ENCODE data around the gene YEATS2. TPM values are rescaled to one million over a fixed set of nuclear protein-coding genes. Genes with fewer than 3 reads are reported as not detected.

Gene YEATS2
- total and polyA plus RNA-seq, 2 donors from 2014 or later, result 4.7 to 20.5 TPM

GRCh38 chr3:183692436-183692835, 5.2 kb upstream of the YEATS2 start:
- DNase-seq (peak in 2 of 5 donors; percentile 22 to 32), FAIRE-seq (no peak)
- no peak overlapping the region for H3K27ac ChIP-seq (ENCODE audit: low read depth in 2 of 2, low read length in 2 of 2)
- no peaks in the 10 kb centered on the region for H3K9me3 ChIP-seq (ENCODE audit: control insufficient read depth in 2 of 3, insufficient read depth in 1 of 3, low read length in 3 of 3)
- TF ChIP-seq CTCF (IDR thresholded peaks at IDR 0.05; ENCODE audit: borderline replicate concordance, extremely low read depth, insufficient read depth), result no peak
- H3K9ac ChIP-seq (ENCODE audit: low read length in 3 of 3), result no peak overlapping the region
- no peak overlapping the region for H3K4me3 ChIP-seq (ENCODE audit: low read length in 3 of 3)
- no peaks in the 10 kb centered on the region for H3K27me3 ChIP-seq (ENCODE audit: control insufficient read depth, insufficient read depth, low read length)
- intact Hi-C loops (cut with DNase I), result no loop called here
- H3K4me1 ChIP-seq (ENCODE audit: control insufficient read depth in 2 of 3, insufficient read depth in 2 of 3, low read depth in 1 of 3, low read length in 3 of 3), result peaks cover 0 to 3% (median 0%) of the 10 kb centered on the region in 3 donors
- H3K36me3 ChIP-seq (ENCODE audit: control insufficient read depth in 2 of 3, insufficient read depth in 3 of 3, low read length in 3 of 3), result no peaks in the 10 kb centered on the region

GRCh38 chr3:183695569-183696364, 1.8 kb upstream of the YEATS2 start:
- intact Hi-C loops (cut with DNase I), result no loop called here
- H3K27me3 ChIP-seq (ENCODE audit: control insufficient read depth, insufficient read depth, low read length), result no peaks in the 10 kb centered on the region
- no peaks in the 10 kb centered on the region for H3K36me3 ChIP-seq (ENCODE audit: control insufficient read depth in 2 of 3, insufficient read depth in 3 of 3, low read length in 3 of 3)
- no peaks in the 10 kb centered on the region for H3K9me3 ChIP-seq (ENCODE audit: control insufficient read depth in 2 of 3, insufficient read depth in 1 of 3, low read length in 3 of 3)
- no peak for FAIRE-seq
- H3K4me1 ChIP-seq (ENCODE audit: control insufficient read depth in 2 of 3, insufficient read depth in 2 of 3, low read depth in 1 of 3, low read length in 3 of 3), result peaks cover 0 to 9% (median 0%) of the 10 kb centered on the region in 3 donors
- no peak overlapping the region for H3K9ac ChIP-seq (ENCODE audit: low read length in 3 of 3)
- H3K27ac ChIP-seq (ENCODE audit: low read depth in 2 of 2, low read length in 2 of 2), result no peak overlapping the region
- DNase-seq, result no peak
- H3K4me3 ChIP-seq (ENCODE audit: low read length in 3 of 3), result no peak overlapping the region
- no peak for TF ChIP-seq CTCF (IDR thresholded peaks at IDR 0.05; ENCODE audit: borderline replicate concordance, extremely low read depth, insufficient read depth)

DNA sequence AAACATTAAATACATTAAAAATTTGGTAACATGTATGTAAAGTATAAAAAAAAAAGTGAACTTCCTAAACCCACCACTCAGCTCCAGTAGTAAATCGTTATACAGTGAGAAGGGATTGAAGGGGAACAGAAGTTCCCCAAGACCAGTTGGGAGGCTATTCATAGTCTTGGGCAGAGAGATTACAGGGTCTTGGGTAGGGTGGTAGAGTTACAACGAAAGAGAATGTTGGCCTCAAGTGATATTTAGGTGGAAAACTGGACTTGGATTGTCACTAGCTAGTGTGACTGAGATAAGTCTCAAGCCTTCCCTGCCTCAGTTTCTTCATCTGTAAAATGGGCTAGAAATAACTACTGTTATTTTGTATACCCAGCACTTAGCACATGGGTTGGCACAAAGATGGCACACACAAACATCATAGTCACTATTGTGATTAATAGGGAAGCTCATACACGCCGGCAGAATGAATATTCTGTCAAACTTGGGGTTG, 431 bp upstream of the YEATS2 start:
- peak overlapping the region in 2 of 3 donors; percentile 52 to 58 for H3K9ac ChIP-seq (ENCODE audit: low read length in 3 of 3)
- no peak for DNase-seq
- FAIRE-seq, result no peak
- H3K27ac ChIP-seq (ENCODE audit: low read depth in 2 of 2, low read length in 2 of 2), result peak overlapping the region in 1 of 2 donors; percentile 23
- H3K27me3 ChIP-seq (ENCODE audit: control insufficient read depth, insufficient read depth, low read length), result no peaks in the 10 kb centered on the region
- TF ChIP-seq CTCF (IDR thresholded peaks at IDR 0.05; ENCODE audit: borderline replicate concordance, extremely low read depth, insufficient read depth), result no peak
- intact Hi-C loops (cut with DNase I), result no loop called here
- H3K4me1 ChIP-seq (ENCODE audit: control insufficient read depth in 2 of 3, insufficient read depth in 2 of 3, low read depth in 1 of 3, low read length in 3 of 3), result peaks cover 0 to 9% (median 0%) of the 10 kb centered on the region in 3 donors
- H3K9me3 ChIP-seq (ENCODE audit: control insufficient read depth in 2 of 3, insufficient read depth in 1 of 3, low read length in 3 of 3), result no peaks in the 10 kb centered on the region
- H3K4me3 ChIP-seq (ENCODE audit: low read length in 3 of 3), result peak overlapping the region; percentile 81 to 91 (median 88)
- H3K36me3 ChIP-seq (ENCODE audit: control insufficient read depth in 2 of 3, insufficient read depth in 3 of 3, low read length in 3 of 3), result no peaks in the 10 kb centered on the region

Measured in kidney (tissue), 14 donors.